Thyroid gland (tissue), 4 donors: ENCODE results near the gene ADAM8.

ENCODE experiments used
- CTCF ChIP-seq, 6 experiments: fragments of 200-600 bp in 3 of 6; fragments of 450-650 bp in 3 of 6; sonication (generic) in 3 of 6; IDR thresholded peaks; one replicate each; pipeline ENCODE4 v1.5.1; 2016 to 2019; ENCODE audit warnings: antibody characterized with exemption in 6 of 6, mild to moderate bottlenecking in 2 of 6, inconsistent platforms in 1 of 6, moderate library complexity in 1 of 6
- POLR2A ChIP-seq, 2 donors: fragments of 450-650 bp; IDR thresholded peaks; one replicate each; pipeline ENCODE4 v1.6.1; 2017; ENCODE audit warnings: antibody characterized with exemption in 2 of 2, mild to moderate bottlenecking in 2 of 2, moderate library complexity in 1 of 2

- no peak for TF ChIP-seq CTCF (IDR thresholded peaks at IDR 0.05)
- TF ChIP-seq POLR2A (IDR thresholded peaks at IDR 0.05), result no peak
Measured at GRCh38 chr10:133227256-133227655, 49.4 kb downstream of the ADAM8 start.
